ENCODE measurements around the gene RANGRF.

Gene RANGRF

DNA sequence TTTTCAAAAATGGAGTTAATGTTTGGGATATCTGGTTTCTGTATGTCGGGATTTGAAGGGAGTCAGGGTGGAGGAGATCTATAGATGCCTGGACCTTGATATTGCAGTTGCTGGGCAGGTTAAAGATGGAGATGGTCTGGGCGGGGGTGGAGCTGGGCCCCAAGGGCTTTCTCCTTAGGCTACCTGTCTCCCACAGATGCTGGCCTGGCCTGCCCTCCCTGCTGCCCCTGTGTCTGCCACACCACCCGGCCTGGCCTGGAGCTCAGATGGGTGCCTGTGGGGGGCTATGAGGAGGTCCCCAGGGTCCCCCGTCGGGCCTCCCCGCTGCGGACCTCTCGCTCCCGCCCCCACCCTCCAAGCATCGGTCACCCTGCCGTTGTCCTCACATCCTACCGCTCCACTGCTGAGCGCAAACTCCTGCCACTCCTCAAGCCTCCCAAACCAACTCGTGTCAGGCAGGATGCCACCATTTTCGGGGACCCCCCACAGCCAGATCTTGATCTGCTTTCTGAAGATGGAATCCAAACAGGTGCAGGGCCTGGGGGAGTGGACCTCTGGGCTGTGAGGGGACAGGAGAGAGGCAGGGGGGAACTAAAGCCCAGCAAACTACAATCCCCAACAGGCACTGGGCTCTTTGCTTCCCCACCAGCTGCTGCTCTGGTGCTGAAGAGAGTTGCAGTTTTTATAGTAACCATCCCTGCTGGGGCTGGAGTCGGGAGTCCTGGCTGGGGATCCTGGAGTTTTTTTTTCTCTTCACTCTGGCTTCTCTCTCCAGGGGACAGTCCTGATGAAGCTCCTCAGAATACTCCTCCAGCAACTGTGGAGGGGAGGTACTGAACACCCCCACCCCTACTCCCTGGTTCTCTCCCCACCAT is 24.5 kb downstream of the RANGRF start:
- no peak for DNase-seq (ENCODE audit: low read depth in 1 of 2, low spot score in 1 of 2)

DNA sequence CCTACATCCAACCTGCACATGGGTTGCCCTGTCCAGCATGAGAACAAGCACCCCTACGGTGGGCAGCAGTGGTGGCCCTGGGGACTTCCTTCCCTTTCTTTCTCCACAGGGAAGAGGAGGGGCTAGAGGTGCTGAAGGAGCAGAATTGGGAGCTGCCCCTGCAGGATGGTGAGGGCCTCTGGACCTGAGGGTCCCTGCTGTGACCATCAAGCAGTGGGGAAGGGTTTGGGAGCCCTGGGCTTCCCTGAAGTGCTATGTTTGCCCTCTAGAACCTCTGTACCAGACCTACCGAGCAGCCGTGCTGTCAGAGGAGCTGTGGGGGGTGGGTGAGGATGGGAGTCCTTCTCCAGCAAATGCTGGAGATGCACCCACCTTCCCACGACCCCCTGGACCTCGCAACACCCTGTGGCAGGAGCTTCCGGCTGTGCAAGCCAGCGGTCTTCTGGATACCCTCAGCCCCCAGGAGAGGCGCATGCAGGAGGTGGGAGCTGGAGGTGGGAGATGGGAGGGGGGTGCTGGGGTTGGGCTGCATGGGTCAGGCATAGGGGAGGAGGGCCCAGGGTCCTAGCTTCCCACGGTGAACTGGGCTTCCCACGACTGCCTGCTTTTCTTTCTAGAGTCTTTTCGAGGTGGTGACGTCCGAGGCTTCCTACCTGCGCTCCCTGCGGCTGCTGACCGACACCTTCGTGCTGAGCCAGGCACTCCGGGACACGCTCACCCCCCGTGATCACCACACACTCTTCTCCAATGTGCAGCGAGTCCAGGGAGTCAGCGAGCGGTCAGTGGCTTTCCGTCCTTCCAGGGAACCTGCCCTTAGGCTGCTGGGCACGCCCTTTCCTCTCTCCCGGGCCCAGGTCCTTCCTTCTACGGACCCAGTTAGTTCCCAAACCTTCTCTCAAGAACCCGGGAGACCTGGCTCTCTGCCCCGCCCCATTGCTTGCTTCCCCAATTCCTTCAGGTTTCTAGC is 26.6 kb downstream of the RANGRF start:
- DNase-seq (ENCODE audit: low read depth in 1 of 2, low spot score in 1 of 2): no peak

GRCh38 chr17:8315764-8316217 is 27.3 kb downstream of the RANGRF start:
- DNase-seq (ENCODE audit: low read depth in 1 of 2, low spot score in 1 of 2): no peak

DNA sequence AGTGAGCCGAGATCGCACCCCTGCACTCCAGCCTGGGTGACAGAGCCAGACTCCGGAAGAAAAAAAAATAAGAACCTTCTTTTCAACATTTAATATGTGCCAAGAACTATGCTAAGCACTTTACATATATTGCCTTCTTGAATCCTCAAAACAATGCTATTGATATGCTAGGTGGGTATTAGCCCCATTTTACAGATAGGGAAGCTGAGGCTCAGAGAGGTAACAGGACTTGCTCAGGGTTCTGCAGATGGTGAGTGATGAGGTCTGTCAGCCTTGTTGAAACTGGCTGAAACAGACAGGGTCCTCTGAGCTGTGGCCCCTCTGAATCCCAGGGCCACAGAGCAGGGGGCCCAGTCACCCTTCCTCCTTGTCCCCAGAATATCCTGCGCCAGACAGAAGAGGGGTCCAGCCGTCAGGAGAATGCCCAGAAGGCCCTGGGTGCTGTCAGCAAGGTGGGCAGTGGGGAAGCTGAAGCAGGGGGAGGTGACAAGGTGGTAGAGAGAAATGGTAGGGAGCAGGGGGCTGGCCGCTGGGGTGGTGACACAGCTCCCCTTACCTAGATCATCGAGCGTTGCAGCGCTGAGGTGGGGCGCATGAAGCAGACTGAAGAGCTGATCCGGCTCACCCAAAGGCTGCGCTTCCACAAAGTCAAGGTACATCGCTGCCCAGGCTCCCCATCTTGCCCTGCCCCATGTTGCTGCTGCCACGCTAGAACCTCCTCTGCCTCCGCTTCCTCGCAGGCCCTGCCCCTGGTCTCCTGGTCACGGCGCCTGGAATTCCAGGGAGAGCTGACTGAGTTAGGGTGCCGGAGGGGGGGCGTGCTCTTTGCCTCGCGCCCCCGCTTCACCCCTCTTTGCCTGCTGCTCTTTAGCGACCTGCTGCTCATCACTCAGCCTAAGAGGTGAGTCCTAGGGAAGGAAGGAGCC is 29.8 kb downstream of the RANGRF start:
- no peak for DNase-seq (ENCODE audit: low read depth in 1 of 2, low spot score in 1 of 2)

DNA sequence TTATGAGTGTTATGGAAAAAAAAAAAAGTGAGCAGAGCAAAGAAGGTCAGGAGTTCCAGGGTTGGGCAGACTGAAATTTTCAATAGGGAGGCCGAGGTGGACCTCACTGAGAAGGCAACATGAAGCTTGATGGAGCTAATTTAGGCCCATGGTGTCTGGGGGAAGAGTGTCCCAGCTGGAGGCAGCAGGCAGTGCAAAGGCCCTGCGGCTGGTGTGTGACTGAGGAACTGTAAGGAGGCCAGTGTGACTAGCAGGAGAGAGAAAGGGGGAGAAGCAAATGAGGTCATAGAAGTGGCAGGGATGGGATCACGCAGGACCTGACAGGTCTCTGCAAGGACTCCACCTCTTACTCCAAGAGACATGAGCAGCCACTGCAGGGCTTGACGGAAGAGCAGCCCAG is 31.8 kb downstream of the RANGRF start:
- DNase-seq (ENCODE audit: low read depth in 1 of 2, low spot score in 1 of 2): no peak

- no peak for DNase-seq (ENCODE audit: low read depth in 1 of 2, low spot score in 1 of 2)
These were observed 32.5 kb downstream of the RANGRF start for GRCh38 chr17:8320990-8321389.

GRCh38 chr17:8322061-8322460 is 33.6 kb downstream of the RANGRF start:
- DNase-seq (ENCODE audit: low read depth in 1 of 2, low spot score in 1 of 2): no peak

- DNase-seq (ENCODE audit: low read depth in 1 of 2, low spot score in 1 of 2): no peak
These were observed 35.7 kb downstream of the RANGRF start for GRCh38 chr17:8324132-8324531.

DNA sequence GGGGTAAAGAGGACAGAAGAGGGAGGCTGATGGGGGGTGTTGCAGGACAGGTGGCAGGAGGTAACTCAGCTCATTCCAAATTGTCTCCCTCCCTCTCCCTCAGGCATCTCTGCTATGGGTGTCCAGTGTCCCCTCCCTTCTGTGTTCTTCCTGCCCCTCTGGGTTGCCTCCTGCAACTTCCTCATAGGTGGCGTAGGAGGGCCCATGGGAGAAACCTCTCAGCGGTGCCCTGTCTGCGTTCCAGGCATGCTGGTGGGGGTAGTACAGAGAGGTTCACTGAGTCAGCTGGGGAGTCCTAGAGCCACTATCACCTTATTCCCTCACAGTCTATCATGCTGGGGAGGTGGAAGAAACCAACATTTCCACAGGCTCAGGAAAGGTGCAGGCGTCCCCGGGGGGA is 36.5 kb downstream of the RANGRF start:
- DNase-seq (ENCODE audit: low read depth in 1 of 2, low spot score in 1 of 2): no peak

GRCh38 chr17:8326511-8327302 is 38.2 kb downstream of the RANGRF start:
- no peak for DNase-seq (ENCODE audit: low read depth in 1 of 2, low spot score in 1 of 2)

DNA sequence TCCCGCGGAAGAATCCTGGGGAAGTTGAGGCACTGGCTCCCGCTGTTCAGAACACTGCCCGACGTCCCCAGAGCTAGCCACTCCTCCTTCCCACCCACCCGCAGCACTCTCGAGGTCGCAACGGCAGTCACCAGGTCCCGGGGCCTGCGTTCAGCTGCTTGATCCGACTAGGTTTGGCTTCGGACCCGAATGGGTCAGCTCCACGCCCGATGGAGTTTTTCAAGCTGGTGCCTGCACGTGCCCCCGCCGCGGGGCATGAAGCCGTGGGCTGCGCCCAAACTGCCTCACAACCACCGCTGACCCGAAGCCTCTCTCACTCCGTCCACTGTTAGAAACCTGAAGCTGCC is 38.8 kb downstream of the RANGRF start:
- no peak for DNase-seq (ENCODE audit: low read depth in 1 of 2, low spot score in 1 of 2)

DNA sequence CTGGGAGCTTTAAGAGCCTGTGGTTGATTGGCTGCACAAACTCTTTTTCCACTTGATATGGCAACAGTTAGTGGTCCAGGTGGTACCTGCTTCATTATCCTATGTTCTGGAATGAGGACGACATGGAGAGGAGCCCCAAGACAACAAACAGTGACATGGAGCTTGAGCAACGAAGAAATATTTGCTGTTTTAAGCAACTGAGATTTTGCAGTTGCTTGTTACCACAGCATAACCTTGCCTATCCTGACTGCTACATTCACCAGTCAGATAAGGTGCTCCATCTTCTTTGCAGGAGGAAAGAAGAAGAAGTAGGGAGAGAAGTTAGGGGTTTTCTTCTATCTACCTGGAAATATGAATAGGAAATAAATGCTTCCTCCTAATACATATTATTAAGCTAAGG is 43.7 kb downstream of the RANGRF start:
- DNase-seq (ENCODE audit: low read depth in 1 of 2, low spot score in 1 of 2): no peak

DNA sequence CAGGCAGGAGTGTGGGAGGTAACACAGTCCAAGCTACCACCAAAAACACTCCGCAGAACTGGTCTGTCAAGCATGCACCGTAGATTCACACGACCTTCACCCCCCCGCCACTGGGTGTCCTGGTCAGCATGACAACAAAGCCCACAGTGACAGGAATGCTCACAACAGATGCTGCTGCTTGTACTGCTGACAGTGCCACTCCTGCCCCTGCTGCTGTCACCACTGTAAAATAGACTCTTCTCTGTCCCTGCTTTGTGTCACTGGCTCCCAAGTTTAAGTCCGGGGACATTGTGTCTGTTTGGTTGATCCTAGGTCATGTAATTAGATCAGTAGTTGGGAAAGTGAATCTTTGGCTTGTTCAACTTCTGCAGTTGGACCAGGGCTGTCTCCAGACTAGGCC is 44.2 kb downstream of the RANGRF start:
- DNase-seq (ENCODE audit: low read depth in 1 of 2, low spot score in 1 of 2): no peak

DNA sequence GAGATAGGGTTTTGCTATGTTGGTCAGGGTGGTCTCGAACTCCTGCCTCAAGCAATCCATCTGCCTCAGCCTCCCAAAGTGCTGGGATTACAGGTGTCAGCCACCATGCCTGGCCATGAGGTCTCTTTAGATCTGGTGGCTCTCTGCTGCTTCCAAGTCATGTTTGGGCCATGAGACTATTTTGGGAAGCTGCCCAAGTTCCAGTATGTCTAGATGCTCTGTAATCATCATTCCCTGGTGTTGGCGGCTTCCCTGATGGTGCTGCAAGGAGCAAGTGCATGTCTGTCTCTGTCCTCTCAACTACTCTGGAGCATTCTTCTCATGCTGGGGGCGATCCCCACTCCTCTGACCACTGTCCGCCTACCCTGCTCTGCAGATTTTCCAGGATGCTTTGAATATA is 44.8 kb downstream of the RANGRF start:
- no peak for DNase-seq (ENCODE audit: low read depth in 1 of 2, low spot score in 1 of 2)

- DNase-seq (ENCODE audit: low read depth in 1 of 2, low spot score in 1 of 2): no peak
These were observed 49.6 kb downstream of the RANGRF start for GRCh38 chr17:8337802-8338752.

GRCh38 chr17:8338753-8339140 is 50.3 kb downstream of the RANGRF start:
- no peak for DNase-seq (ENCODE audit: low read depth in 1 of 2, low spot score in 1 of 2)

- DNase-seq (ENCODE audit: low read depth in 1 of 2, low spot score in 1 of 2): no peak
These were observed 51.1 kb downstream of the RANGRF start, which contains the start of gene ODF4 for GRCh38 chr17:8339540-8339939. TSS of gene ODF4 (plus strand) at chr17:8339840. CDS start at chr17:8340052, 212 bp downstream.

All from stimulated activated CD4-positive, alpha-beta T cell treated with anti-CD3 and anti-CD28 coated beads, Interleukin-15, amount 100 ng/mL, for 1 hour (primary cell).